Testis (tissue), 3 donors: ENCODE measurements around the gene PWWP2A. TPM values are rescaled to one million over a fixed set of nuclear protein-coding genes. Genes with fewer than 3 reads are reported as not detected.

ENCODE experiments used
- DNase-seq: peaks from one replicate; pipeline ENCODE4 v3.0.0-alpha.2; 2019
- H3K27ac ChIP-seq, 2 donors: fragments of 200-600 bp; sonication (generic); one replicate each; pipeline ENCODE4 v1.5.1; 2019
- H3K27me3 ChIP-seq: fragments of 200-600 bp; sonication (generic); one replicate; pipeline ENCODE4 v1.5.1; 2019
- H3K36me3 ChIP-seq: fragments of 200-600 bp; sonication (generic); one replicate; pipeline ENCODE4 v1.5.1; 2017; ENCODE audit warnings: low read depth; ENCODE audit errors: missing control alignments
- H3K4me1 ChIP-seq: fragments of 200-600 bp; sonication (generic); one replicate; pipeline ENCODE4 v1.5.1; 2019
- H3K4me3 ChIP-seq, 2 donors: fragments of 200-600 bp; sonication (generic); one replicate each; pipeline ENCODE4 v1.5.1; 2017 to 2019
- H3K9me3 ChIP-seq: fragments of 200-600 bp; sonication (generic); one replicate; pipeline ENCODE4 v1.5.1; 2017
- POLR2A ChIP-seq: fragments of 450-650 bp; IDR thresholded peaks from one replicate; pipeline ENCODE4 v1.6.1; 2017; ENCODE audit warnings: antibody characterized with exemption, mild to moderate bottlenecking, moderate library complexity
- WGBS, 2 donors: methylation state at CpG; one replicate each; pipeline ENCODE4 v1.1.5; 2018; 5-methylcytosine and 5-hydroxymethylcytosine counted together
- intact Hi-C: fragments of 100-400 bp; cut with DNase I; formaldehyde crosslinking; loops from one replicate; pipeline ENCODE4 v1.15.1; 2023; ENCODE audit warnings: low total_unique reads
- polyA plus RNA-seq: library from polyadenylated mRNA; stranded (reverse); fragments of 350-450 nt; fragmentation: Illumina TruSeq; extraction: RNeasy Lipid Tissue Mini Kit (QIAGEN cat#74804); gene quantifications from one replicate; pipeline ENCODE4 v1.2.3, GENCODE V29; 2014; ENCODE audit warnings: low read depth, low replicate concordance; ENCODE audit not compliant: insufficient read depth
- total RNA-seq, 2 donors: library from RNA; depleted of rRNA; stranded (reverse); fragments of >200 nt; gene quantifications; one replicate each; pipeline ENCODE4 v1.2.3, GENCODE V29; 2016
- TF ChIP-seq, protein P1 (sequence below), 3 experiments: fragments of 450-650 bp in 2 of 3; fragments of 200-600 bp in 1 of 3; sonication (generic) in 1 of 3; IDR thresholded peaks; one replicate each; pipeline ENCODE4 v1.5.1; 2016 to 2019; ENCODE audit warnings: antibody characterized with exemption in 3 of 3, mild to moderate bottlenecking in 2 of 3, moderate library complexity in 1 of 3

Gene PWWP2A
- total and polyA plus RNA-seq, 3 donors from 2014 or later: 12.0 to 51.6 (median 48.9) TPM

DNA sequence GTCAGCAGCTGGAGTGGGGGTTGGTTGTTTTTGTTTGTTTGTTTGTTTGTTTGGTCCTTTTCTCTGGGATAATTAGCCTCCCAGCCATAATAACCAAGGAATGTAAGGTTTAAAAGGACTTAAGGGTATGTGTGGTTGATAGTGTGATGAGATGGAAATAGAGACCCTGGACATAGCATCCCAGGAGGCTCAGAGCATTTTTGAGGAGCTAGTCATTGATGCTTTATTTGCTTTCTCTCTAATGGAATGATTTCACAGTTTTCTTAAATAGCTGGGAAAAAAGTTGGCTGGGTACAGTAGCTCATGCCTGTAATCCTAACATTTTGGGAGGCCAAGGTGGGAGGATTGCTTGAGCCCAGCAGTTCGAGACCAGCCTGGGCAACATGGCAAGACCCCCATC is 65.2 kb downstream of the PWWP2A start:
- 100% methylated on average over 1 of the region's 1 CpG for WGBS, 2 donors
- DNase-seq: no peak
- no peaks in the 10 kb centered on the region for H3K9me3 ChIP-seq
- H3K27me3 ChIP-seq: no peaks in the 10 kb centered on the region
- H3K4me1 ChIP-seq: no peaks in the 10 kb centered on the region
- H3K27ac ChIP-seq: no peak overlapping the region
- no peak overlapping the region for H3K4me3 ChIP-seq
- intact Hi-C loops: no loop called here
- TF ChIP-seq POLR2A: no peak
- TF ChIP-seq, protein P1, sequence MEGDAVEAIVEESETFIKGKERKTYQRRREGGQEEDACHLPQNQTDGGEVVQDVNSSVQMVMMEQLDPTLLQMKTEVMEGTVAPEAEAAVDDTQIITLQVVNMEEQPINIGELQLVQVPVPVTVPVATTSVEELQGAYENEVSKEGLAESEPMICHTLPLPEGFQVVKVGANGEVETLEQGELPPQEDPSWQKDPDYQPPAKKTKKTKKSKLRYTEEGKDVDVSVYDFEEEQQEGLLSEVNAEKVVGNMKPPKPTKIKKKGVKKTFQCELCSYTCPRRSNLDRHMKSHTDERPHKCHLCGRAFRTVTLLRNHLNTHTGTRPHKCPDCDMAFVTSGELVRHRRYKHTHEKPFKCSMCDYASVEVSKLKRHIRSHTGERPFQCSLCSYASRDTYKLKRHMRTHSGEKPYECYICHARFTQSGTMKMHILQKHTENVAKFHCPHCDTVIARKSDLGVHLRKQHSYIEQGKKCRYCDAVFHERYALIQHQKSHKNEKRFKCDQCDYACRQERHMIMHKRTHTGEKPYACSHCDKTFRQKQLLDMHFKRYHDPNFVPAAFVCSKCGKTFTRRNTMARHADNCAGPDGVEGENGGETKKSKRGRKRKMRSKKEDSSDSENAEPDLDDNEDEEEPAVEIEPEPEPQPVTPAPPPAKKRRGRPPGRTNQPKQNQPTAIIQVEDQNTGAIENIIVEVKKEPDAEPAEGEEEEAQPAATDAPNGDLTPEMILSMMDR (IDR thresholded peaks at IDR 0.05): no peak
- H3K36me3 ChIP-seq: no peaks in the 10 kb centered on the region

DNA sequence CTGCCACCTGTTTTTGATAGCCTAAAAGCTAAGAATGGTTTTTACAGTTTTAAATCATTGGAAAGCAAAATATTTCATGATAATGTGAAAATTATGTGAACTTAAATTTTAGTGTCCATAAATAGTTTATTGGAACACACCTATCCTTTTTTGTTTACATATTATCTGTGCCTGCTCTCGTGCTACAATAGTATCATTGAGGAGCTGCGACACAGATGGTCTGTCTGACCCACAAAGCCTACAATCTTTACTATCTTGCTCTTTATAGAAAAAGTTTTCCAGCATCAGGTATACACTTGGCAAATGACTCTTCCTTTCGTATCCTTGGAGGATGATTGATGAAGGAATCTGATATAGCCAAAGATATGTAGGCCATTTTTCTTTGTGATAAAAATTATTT is 70.2 kb downstream of the PWWP2A start:
- no peak overlapping the region for H3K4me3 ChIP-seq
- no peak for DNase-seq
- 72 to 82% methylated on average over 3 of the region's 3 CpGs for WGBS, 2 donors
- H3K36me3 ChIP-seq: no peaks in the 10 kb centered on the region
- no peaks in the 10 kb centered on the region for H3K27me3 ChIP-seq
- H3K9me3 ChIP-seq: no peaks in the 10 kb centered on the region
- intact Hi-C loops: no loop called here
- no peak overlapping the region for H3K27ac ChIP-seq
- no peak for TF ChIP-seq POLR2A
- TF ChIP-seq, protein P1 (IDR thresholded peaks at IDR 0.05): no peak
- H3K4me1 ChIP-seq: no peaks in the 10 kb centered on the region

DNA sequence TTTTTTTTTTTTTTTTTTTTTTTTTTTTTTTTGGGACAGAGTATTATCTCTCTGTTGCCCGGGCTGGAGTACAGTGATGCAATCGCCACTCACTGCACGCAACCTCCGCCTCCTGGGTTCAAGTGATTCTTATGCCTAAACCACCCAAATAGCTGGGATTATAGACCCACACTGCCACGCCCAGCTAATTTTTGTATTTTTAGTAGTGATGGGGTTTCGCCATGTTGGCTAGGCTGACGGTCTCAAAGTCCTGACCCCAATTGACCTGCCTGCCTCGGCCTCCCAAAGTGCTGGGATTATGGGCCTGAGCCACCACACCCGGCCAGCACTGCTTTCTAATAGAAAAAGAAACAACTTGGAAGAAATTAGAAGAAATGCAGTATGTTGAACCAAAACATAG is 71.1 kb downstream of the PWWP2A start:
- Histone ChIP-seq H3K27ac (no peak overlapping the region), H3K9me3 (no peaks in the 10 kb centered on the region), H3K4me3 (no peak overlapping the region), H3K36me3 (no peaks in the 10 kb centered on the region), H3K27me3 (no peaks in the 10 kb centered on the region), H3K4me1 (no peaks in the 10 kb centered on the region)
- TF ChIP-seq, protein P1 (IDR thresholded peaks at IDR 0.05): no peak
- no peak for TF ChIP-seq POLR2A
- no peak for DNase-seq
- intact Hi-C loops: no loop called here
- 84 to 92% methylated on average over 9 of the region's 9 CpGs for WGBS, 2 donors

DNA sequence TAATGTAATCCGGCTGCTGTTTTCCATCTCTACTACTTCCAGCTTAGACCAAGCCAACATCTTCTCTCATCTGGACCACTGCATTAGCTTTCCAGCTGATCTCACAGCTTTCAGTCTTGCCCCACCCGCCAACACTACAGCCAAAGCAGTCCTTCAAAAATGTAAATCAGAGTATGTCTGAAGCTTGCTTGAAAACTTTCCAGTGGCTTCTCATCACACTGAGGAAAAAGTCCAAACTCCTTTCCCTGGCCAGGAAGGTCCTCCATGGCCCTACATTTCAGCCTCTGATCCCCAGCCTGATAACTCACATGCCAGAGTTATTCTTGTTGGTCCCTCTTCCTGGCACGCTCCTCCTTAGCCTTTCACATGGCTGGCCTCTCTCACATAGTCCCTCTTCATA is 71.8 kb downstream of the PWWP2A start:
- WGBS, 2 donors: 94 to 99% methylated on average over 3 of the region's 3 CpGs
- DNase-seq: no peak
- no peaks in the 10 kb centered on the region for H3K9me3 ChIP-seq
- H3K36me3 ChIP-seq: no peaks in the 10 kb centered on the region
- TF ChIP-seq, protein P1 (IDR thresholded peaks at IDR 0.05): no peak
- no peaks in the 10 kb centered on the region for H3K4me1 ChIP-seq
- H3K4me3 ChIP-seq: no peak overlapping the region
- intact Hi-C loops: no loop called here
- no peaks in the 10 kb centered on the region for H3K27me3 ChIP-seq
- no peak overlapping the region for H3K27ac ChIP-seq

DNA sequence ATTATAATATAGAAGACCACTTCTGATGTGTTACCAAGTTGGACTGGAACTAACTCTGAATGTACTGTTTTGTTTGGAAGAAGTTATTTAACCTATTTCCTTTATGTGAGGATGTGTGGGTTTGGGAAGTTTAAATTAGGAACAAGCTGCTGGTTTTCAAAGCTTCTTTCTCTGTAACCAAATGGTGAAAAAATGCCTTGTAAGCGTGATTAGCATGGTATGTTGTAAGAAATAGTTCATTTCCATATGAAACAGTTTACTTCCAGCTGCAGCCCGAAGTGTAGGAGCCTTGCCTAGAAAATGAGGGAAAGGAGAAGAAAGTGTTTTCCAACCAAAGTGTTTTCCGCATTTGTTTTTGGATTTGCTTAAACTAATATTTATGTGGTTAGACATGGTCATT is 74.3 kb downstream of the PWWP2A start:
- TF ChIP-seq POLR2A: no peak
- TF ChIP-seq, protein P1 (IDR thresholded peaks at IDR 0.05): no peak
- DNase-seq: no peak
- Histone ChIP-seq H3K4me3 (no peak overlapping the region), H3K27me3 (no peaks in the 10 kb centered on the region), H3K9me3 (no peaks in the 10 kb centered on the region), H3K36me3 (no peaks in the 10 kb centered on the region), H3K27ac (no peak overlapping the region), H3K4me1 (no peaks in the 10 kb centered on the region)
- WGBS, 2 donors: 81 to 89% methylated on average over 3 of the region's 3 CpGs
- intact Hi-C loops: no loop called here
